Activated B cell treated with CpG ODN at 0.5 μM for 24 hours (primary cell): ENCODE results near the gene NTMT1. TPM values are rescaled to one million over a fixed set of nuclear protein-coding genes. Genes with fewer than 3 reads are reported as not detected.

Source experiments
- ATAC-seq: fragments of 200-7000 bp; cut with Tn5 transposase; one replicate; pipeline ENCODE4 v1.10.0; 2021; ENCODE audit warnings: low read depth, mild to moderate bottlenecking, moderate library complexity
- CTCF ChIA-PET: fragments of 350-600 bp; sonication (Branson Sonifier 250); formaldehyde crosslinking; loops from one replicate; lab custom pipeline; 2021; ENCODE audit warnings: antibody characterized with exemption; lab: Charles Lee
- POLR2A ChIA-PET: fragments of 350-600 bp; sonication (Branson Sonifier 250); formaldehyde crosslinking; loops from one replicate; lab custom pipeline; 2021; ENCODE audit warnings: antibody characterized with exemption; lab: Charles Lee
- DNase-seq: peaks from one replicate; pipeline ENCODE4 v3.0.0; 2022
- H3K27ac Mint-ChIP-seq: one replicate; pipeline ENCODE4 v1.8.0; 2020; ENCODE audit warnings: mixed read lengths
- H3K27me3 Mint-ChIP-seq: one replicate; pipeline ENCODE4 v1.8.0; 2021; ENCODE audit warnings: mixed read lengths
- H3K36me3 Mint-ChIP-seq: one replicate; pipeline ENCODE4 v1.8.0; 2021; ENCODE audit warnings: low read depth, mixed read lengths
- H3K4me1 Mint-ChIP-seq: one replicate; pipeline ENCODE4 v1.8.0; 2021; ENCODE audit warnings: mixed read lengths
- H3K4me3 Mint-ChIP-seq: one replicate; pipeline ENCODE4 v1.8.0; 2020; ENCODE audit warnings: mild to moderate bottlenecking, mixed read lengths
- H3K9me3 Mint-ChIP-seq: one replicate; pipeline ENCODE4 v1.8.0; 2020; ENCODE audit warnings: mixed read lengths
- intact Hi-C: fragments of 100-400 bp; cut with micrococcal nuclease; formaldehyde crosslinking; loops from one replicate; pipeline ENCODE4 v1.15.1; 2024
- total RNA-seq: library from RNA; stranded (reverse); gene quantifications from 2 replicates; pipeline ENCODE4 v1.2.3, GENCODE V29; 2022
- TF ChIP-seq, protein P1 (sequence below): fragments of 200-600 bp; IDR thresholded peaks from one replicate; pipeline ENCODE4 v1.8.0; 2022; ENCODE audit warnings: antibody characterized with exemption, mild to moderate bottlenecking

Gene NTMT1
- total RNA-seq, 1 donor from 2014 or later: 33.1 TPM

DNA sequence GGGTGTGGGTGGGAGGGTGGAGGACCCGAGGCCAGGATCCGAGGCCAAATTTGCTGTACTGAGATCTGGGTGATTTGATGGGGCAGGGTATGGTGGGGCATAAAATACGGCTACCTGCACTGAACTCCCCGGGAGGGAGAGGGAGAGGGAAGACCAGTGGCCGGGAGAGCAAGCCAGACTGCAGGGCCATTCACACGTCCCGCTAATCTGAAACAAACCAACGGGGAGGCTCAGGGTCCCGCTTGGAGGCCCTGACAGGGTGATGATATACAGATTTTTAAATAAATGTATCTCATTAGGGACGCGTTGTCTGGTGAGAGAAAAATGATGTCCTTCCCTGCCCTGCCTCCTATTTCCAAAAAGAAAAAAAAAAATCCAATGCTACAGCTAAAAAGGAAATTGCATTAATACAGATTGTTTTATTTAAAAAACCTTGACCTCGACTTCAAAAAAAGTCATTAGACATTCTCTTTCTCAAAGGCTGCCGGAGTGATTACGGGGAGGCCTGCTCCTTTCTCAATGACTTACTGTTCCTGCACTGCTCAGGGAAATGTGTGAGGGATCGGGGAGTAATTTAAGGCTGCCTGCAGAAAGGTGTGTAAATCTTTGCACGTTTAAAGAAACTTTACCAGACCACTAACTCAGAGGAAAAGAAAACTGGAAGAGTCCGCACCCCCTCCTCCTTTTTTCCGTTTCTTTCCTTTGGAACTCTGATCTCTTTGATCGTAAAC lies 28.0 kb downstream of the NTMT1 start:
- Mint-ChIP-seq H3K4me3 (no peak overlapping the region), H3K4me1 (no peaks in the 10 kb centered on the region), H3K9me3 (no peaks in the 10 kb centered on the region), H3K27me3 (peaks cover 2% of the 10 kb centered on the region), H3K27ac (no peak overlapping the region), H3K36me3 (no peaks in the 10 kb centered on the region)
- intact Hi-C loops: no loop called here
- CTCF ChIA-PET: no interaction called here
- POLR2A ChIA-PET: no interaction called here
- DNase-seq (no peak), ATAC-seq (no peak)
- TF ChIP-seq, protein P1, sequence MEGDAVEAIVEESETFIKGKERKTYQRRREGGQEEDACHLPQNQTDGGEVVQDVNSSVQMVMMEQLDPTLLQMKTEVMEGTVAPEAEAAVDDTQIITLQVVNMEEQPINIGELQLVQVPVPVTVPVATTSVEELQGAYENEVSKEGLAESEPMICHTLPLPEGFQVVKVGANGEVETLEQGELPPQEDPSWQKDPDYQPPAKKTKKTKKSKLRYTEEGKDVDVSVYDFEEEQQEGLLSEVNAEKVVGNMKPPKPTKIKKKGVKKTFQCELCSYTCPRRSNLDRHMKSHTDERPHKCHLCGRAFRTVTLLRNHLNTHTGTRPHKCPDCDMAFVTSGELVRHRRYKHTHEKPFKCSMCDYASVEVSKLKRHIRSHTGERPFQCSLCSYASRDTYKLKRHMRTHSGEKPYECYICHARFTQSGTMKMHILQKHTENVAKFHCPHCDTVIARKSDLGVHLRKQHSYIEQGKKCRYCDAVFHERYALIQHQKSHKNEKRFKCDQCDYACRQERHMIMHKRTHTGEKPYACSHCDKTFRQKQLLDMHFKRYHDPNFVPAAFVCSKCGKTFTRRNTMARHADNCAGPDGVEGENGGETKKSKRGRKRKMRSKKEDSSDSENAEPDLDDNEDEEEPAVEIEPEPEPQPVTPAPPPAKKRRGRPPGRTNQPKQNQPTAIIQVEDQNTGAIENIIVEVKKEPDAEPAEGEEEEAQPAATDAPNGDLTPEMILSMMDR: no peak

DNA sequence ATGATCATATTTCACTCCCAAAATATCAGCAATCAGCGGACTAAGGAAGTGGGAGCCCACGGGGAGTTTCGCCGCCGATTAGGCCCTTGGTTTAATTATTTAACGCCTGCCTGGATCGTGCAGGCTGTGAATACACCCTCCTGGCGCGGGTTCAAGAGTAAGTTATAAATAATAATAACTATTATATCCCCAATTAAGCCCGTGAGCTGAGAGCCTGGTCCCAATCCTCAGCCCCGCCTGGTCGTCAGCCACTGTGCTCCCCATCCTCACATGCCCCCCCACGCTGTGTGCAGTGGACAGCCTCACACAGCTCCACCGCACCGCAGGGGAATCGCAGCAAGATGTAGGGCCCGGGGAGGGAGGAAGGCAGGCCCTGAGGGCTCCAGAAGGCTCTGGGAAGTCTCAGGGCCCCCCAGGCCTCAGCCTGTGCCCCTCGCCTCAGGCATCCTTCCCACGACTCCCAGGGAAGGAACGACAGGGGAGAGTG lies 28.6 kb downstream of the NTMT1 start:
- no peaks in the 10 kb centered on the region for H3K36me3 Mint-ChIP-seq
- CTCF ChIA-PET: no interaction called here
- H3K27me3 Mint-ChIP-seq: peaks cover 2% of the 10 kb centered on the region
- H3K27ac Mint-ChIP-seq: no peak overlapping the region
- H3K4me3 Mint-ChIP-seq: no peak overlapping the region
- DNase-seq (no peak), ATAC-seq (no peak)
- POLR2A ChIA-PET: no interaction called here
- no peaks in the 10 kb centered on the region for H3K4me1 Mint-ChIP-seq
- intact Hi-C loops: no loop called here
- no peaks in the 10 kb centered on the region for H3K9me3 Mint-ChIP-seq
- TF ChIP-seq, protein P1: no peak

DNA sequence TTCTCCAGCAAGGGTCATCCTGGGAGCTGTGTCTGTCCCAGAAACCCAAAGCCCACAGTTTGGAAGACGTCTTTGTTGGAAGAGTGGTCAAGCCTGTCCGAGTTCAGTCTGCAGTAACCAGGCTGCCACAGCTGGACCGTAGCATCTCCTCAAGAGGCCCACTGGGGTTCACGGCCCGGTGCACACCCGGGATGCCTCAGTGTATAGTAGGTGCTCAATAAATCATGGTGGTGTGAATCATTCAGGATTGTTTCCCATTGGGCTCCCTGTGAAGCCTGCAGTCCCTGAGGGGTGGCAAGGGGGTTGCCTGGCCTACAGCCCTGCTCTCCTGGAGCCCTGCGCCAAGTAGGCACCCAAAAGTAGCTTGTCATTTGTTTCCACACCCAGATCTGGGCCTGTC lies 29.2 kb downstream of the NTMT1 start:
- Mint-ChIP-seq H3K27ac (no peak overlapping the region), H3K36me3 (no peaks in the 10 kb centered on the region), H3K4me3 (no peak overlapping the region), H3K27me3 (peaks cover 2% of the 10 kb centered on the region), H3K9me3 (no peaks in the 10 kb centered on the region), H3K4me1 (no peaks in the 10 kb centered on the region)
- CTCF ChIA-PET: no interaction called here
- intact Hi-C loops: no loop called here
- POLR2A ChIA-PET: no interaction called here
- ATAC-seq: no peak
- TF ChIP-seq, protein P1: no peak
- DNase-seq: no peak

DNA sequence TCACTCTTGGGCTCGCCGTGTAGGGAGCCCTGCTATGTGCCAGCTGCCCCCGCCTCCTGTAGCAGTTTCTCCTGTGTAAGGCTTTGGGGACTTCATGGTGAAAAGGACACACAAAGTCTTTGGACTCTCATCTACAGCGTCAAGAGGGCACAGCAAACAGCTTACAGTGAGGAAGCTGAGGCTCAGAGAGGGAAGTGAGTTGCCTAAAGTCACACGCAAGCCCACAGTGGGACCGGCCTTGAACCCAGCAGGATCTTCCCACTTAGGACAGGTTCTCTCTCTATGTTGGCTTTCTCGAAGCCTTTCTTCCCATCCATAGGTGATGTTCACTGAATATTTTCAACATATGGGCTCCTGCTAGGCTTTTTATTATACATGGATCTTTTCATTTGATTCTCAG lies 29.7 kb downstream of the NTMT1 start:
- H3K27ac Mint-ChIP-seq: no peak overlapping the region
- CTCF ChIA-PET: no interaction called here
- no peaks in the 10 kb centered on the region for H3K36me3 Mint-ChIP-seq
- peaks cover 2% of the 10 kb centered on the region for H3K27me3 Mint-ChIP-seq
- H3K4me3 Mint-ChIP-seq: no peak overlapping the region
- POLR2A ChIA-PET: no interaction called here
- intact Hi-C loops: no loop called here
- ATAC-seq (no peak), DNase-seq (no peak)
- no peaks in the 10 kb centered on the region for H3K9me3 Mint-ChIP-seq
- H3K4me1 Mint-ChIP-seq: no peaks in the 10 kb centered on the region
- TF ChIP-seq, protein P1: no peak

DNA sequence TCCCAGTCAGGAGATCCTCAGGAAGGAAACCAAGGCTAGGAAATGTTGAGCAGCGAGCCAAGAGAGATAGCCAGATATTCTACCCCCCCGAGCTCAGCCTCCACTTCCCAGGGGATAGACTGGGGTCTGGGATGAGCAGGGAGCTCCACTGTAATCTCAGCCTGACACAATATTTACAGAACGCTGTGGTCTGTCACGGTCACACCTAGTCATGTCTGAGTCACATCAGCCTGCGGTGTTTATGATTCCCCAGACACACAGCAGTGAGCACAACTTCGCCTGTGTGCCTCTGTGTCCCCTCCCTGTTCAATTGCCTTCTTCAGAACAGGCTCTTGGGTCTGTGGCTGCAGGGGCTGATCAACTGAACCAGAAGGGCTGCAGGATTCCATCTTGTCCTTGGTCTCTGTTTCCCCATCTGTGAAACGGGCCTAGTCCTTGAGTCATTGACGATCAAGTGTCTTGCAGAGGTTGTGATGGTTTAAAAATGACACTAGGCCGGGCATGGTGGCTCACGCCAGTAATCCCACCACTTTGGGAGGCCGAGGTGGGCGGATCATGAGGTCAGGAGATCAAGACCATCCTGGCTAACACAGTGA lies 30.9 kb downstream of the NTMT1 start:
- CTCF ChIA-PET: no interaction called here

More for the DNA sequence above, 30.9 kb downstream of the NTMT1 start:
- H3K4me1 Mint-ChIP-seq: no peaks in the 10 kb centered on the region
- intact Hi-C loops: no loop called here
- no peak overlapping the region for H3K27ac Mint-ChIP-seq
- H3K36me3 Mint-ChIP-seq: no peaks in the 10 kb centered on the region
- ATAC-seq: no peak
- H3K27me3 Mint-ChIP-seq: peaks cover 2% of the 10 kb centered on the region
- POLR2A ChIA-PET: no interaction called here
- H3K4me3 Mint-ChIP-seq: no peak overlapping the region
- TF ChIP-seq, protein P1: no peak
- DNase-seq: no peak
- no peaks in the 10 kb centered on the region for H3K9me3 Mint-ChIP-seq
